ENCODE results near the gene SLC35E4.

The SLC35E4 gene

GRCh38 chr22:30694640-30695350 lies 59.2 kb downstream of the SLC35E4 start, which contains the start of gene OSBP2:
Gene OSBP2 (plus strand): TSS chr22:30694874. CDS start chr22:30694910, 36 bp downstream.
- no peak for FAIRE-seq

- FAIRE-seq = no peak
These were observed 59.8 kb downstream of the SLC35E4 start for GRCh38 chr22:30695351-30695851.

- no peak for FAIRE-seq
These were observed 60.5 kb downstream of the SLC35E4 start for GRCh38 chr22:30695871-30696655.
